Type B pancreatic cell (in vitro differentiated cells): Measurements from ENCODE around the gene LLCFC1. TPM values are rescaled to one million over a fixed set of nuclear protein-coding genes. Genes with fewer than 3 reads are reported as not detected.

ENCODE experiments used
- DNase-seq: peaks from one replicate; pipeline ENCODE4 v3.0.0; 2021; ENCODE audit warnings: mixed read lengths; ENCODE audit not compliant: unreplicated experiment; ENCODE audit errors: extremely low spot score
- H3K27ac Mint-ChIP-seq: 2 replicates; pipeline ENCODE4 v1.8.0; 2021; ENCODE audit warnings: mild to moderate bottlenecking, mixed read lengths
- H3K27me3 Mint-ChIP-seq: 2 replicates; pipeline ENCODE4 v1.8.0; 2021; ENCODE audit warnings: mixed read lengths
- H3K36me3 Mint-ChIP-seq: 2 replicates; pipeline ENCODE4 v1.8.0; 2021; ENCODE audit warnings: mixed read lengths
- H3K4me1 Mint-ChIP-seq: one replicate; pipeline ENCODE4 v1.8.0; 2021; ENCODE audit warnings: mixed read lengths; ENCODE audit not compliant: unreplicated experiment
- H3K4me3 Mint-ChIP-seq: 2 replicates; pipeline ENCODE4 v1.8.0; 2021; ENCODE audit warnings: mild to moderate bottlenecking, mixed read lengths
- H3K9me3 Mint-ChIP-seq: 2 replicates; pipeline ENCODE4 v1.8.0; 2021; ENCODE audit warnings: mixed read lengths
- long read RNA-seq: library from polyadenylated mRNA; unstranded; transcript quantifications from one replicate; pipeline ENCODE4 v2.0.0, GENCODE V29; 2020
- total RNA-seq: library from RNA; stranded (reverse); gene quantifications from 2 replicates; pipeline ENCODE4 v1.2.1, GENCODE V29; 2021; ENCODE audit warnings: low replicate concordance
- TF ChIP-seq, protein P1 (sequence below): fragments of 200-600 bp; sonication (generic); conservative IDR thresholded peaks from 2 replicates; pipeline ENCODE4 v1.5.0; 2021; ENCODE audit warnings: antibody characterized with exemption, mild to moderate bottlenecking

Gene LLCFC1
- not detected in 2 replicates for total RNA-seq
- long read RNA-seq, result 0 reads

DNA sequence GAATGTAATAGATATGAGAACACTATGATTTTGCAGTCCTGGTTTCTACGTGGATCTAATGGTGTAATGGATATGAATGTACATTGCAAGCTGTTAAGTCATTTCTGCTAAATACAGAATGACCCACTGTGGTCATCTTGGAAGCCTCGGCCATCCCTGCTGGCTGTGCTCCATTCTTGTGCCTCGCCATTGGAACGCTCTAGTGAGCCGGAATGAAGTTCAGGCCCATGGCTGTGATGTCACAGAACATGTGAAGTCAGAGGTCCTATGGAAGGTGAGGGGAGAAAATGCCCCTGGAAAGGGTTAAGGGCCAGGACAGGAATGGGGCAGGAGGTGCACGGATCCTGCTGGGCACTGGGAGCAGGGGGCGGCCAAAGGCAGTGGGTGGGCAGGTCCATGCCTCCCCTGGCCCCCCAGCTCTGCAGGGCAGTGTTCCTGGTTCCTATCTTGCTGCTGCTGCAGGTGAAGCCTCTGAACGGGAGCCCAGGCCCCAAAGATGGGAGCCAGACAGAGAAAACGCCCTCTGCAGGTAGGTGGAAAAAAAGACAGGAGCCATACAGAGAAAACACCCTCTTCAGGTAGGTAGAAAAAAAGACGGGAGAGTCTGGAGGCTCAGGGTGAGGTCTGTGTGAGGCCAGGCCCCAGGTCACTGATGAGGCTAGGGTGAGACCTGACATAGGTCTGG is at the start of gene LLCFC1:
Gene LLCFC1, plus strand, starts transcription at position 259 of the 685 bp plus-strand sequence. Its CDS starts 138 bp downstream, at position 397.
- Mint-ChIP-seq H3K36me3 (no peaks in the 10 kb centered on the region), H3K9me3 (no peaks in the 10 kb centered on the region), H3K27me3 (peaks cover 9% of the 10 kb centered on the region), H3K27ac (no peak within 1 kb of the TSS), H3K4me1 (no peaks in the 10 kb centered on the region), H3K4me3 (no peak within 1 kb of the TSS)
- DNase-seq, result no peak
- TF ChIP-seq, protein P1, sequence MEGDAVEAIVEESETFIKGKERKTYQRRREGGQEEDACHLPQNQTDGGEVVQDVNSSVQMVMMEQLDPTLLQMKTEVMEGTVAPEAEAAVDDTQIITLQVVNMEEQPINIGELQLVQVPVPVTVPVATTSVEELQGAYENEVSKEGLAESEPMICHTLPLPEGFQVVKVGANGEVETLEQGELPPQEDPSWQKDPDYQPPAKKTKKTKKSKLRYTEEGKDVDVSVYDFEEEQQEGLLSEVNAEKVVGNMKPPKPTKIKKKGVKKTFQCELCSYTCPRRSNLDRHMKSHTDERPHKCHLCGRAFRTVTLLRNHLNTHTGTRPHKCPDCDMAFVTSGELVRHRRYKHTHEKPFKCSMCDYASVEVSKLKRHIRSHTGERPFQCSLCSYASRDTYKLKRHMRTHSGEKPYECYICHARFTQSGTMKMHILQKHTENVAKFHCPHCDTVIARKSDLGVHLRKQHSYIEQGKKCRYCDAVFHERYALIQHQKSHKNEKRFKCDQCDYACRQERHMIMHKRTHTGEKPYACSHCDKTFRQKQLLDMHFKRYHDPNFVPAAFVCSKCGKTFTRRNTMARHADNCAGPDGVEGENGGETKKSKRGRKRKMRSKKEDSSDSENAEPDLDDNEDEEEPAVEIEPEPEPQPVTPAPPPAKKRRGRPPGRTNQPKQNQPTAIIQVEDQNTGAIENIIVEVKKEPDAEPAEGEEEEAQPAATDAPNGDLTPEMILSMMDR, result no peak

DNA sequence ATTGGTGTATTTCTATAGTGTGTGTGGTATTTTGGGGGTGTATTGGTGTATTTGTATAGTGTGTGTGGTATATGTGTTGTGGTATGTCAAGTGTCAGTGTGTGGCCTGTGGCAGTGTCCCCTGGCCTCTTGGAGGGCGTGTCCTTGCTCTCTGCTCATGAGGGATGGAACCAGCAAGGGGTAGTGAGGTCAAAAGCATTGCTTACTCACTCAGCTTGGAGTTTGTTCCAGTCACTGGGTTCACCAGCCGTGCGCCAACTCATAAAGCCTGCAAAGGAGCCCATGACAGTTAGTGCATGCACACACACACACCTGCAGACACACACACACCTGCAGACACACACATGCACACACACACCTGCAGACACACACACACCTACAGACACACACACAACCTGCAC is 49.5 kb upstream of the LLCFC1 start:
- no peaks in the 10 kb centered on the region for H3K36me3 Mint-ChIP-seq
- peaks cover 12% of the 10 kb centered on the region for H3K4me1 Mint-ChIP-seq
- no peak overlapping the region for H3K4me3 Mint-ChIP-seq
- H3K9me3 Mint-ChIP-seq, result no peaks in the 10 kb centered on the region
- H3K27me3 Mint-ChIP-seq, result no peaks in the 10 kb centered on the region
- TF ChIP-seq, protein P1, result no peak
- no peak for DNase-seq
- no peak overlapping the region for H3K27ac Mint-ChIP-seq

- Mint-ChIP-seq H3K27me3 (no peaks in the 10 kb centered on the region), H3K27ac (no peak overlapping the region), H3K4me3 (no peak overlapping the region), H3K9me3 (no peaks in the 10 kb centered on the region), H3K36me3 (no peaks in the 10 kb centered on the region), H3K4me1 (peaks cover 11% of the 10 kb centered on the region)
- TF ChIP-seq, protein P1, result no peak
- DNase-seq, result no peak
These were observed 48.3 kb upstream of the LLCFC1 start for GRCh38 chr7:142890874-142891485.

GRCh38 chr7:142891490-142892082 is 47.7 kb upstream of the LLCFC1 start:
- DNase-seq, result no peak
- Mint-ChIP-seq H3K4me1 (peaks cover 9% of the 10 kb centered on the region), H3K27me3 (no peaks in the 10 kb centered on the region), H3K36me3 (no peaks in the 10 kb centered on the region), H3K4me3 (no peak overlapping the region), H3K9me3 (no peaks in the 10 kb centered on the region), H3K27ac (no peak overlapping the region)
- TF ChIP-seq, protein P1, result no peak

DNA sequence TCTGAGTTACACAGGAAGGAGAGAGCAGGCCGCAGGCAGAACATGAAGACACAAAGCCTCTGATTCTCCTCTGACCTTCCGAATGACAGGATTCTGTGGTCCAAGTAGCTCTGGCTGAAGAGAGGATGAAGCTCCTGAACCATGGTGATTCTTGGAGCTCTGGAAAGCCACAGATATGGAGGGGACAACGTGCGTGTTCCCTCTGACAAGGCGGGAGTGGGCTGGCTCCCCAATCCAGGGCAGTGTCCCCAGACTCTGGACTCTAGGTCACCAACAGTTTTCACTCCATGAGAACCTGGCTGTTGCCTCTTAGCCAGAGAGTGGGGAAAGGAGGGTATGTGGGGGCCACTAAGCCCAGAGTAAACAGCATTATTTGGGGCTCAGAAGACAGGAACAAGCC is 46.3 kb upstream of the LLCFC1 start:
- no peak overlapping the region for H3K4me3 Mint-ChIP-seq
- TF ChIP-seq, protein P1, result no peak
- peaks cover 9% of the 10 kb centered on the region for H3K4me1 Mint-ChIP-seq
- no peaks in the 10 kb centered on the region for H3K9me3 Mint-ChIP-seq
- no peak overlapping the region for H3K27ac Mint-ChIP-seq
- no peak for DNase-seq
- H3K27me3 Mint-ChIP-seq, result no peaks in the 10 kb centered on the region
- no peaks in the 10 kb centered on the region for H3K36me3 Mint-ChIP-seq
